GM10266 (cell line): Measurements from ENCODE around the gene OR6B2.

Experiments used
- DNase-seq: peaks from one replicate; pipeline ENCODE4 v3.0.0; 2012; ENCODE audit errors: extremely low spot score
- TF ChIP-seq, protein P1 (sequence below): IDR thresholded peaks from 2 replicates; pipeline ENCODE4 v1.5.1; 2012; ENCODE audit warnings: mild to moderate bottlenecking, low read depth; ENCODE audit not compliant: control insufficient read depth, insufficient read depth; ENCODE audit errors: missing control alignments

Gene OR6B2

GRCh38 chr2:239994086-239994485 lies 36.1 kb downstream of the OR6B2 start:
- TF ChIP-seq, protein P1, sequence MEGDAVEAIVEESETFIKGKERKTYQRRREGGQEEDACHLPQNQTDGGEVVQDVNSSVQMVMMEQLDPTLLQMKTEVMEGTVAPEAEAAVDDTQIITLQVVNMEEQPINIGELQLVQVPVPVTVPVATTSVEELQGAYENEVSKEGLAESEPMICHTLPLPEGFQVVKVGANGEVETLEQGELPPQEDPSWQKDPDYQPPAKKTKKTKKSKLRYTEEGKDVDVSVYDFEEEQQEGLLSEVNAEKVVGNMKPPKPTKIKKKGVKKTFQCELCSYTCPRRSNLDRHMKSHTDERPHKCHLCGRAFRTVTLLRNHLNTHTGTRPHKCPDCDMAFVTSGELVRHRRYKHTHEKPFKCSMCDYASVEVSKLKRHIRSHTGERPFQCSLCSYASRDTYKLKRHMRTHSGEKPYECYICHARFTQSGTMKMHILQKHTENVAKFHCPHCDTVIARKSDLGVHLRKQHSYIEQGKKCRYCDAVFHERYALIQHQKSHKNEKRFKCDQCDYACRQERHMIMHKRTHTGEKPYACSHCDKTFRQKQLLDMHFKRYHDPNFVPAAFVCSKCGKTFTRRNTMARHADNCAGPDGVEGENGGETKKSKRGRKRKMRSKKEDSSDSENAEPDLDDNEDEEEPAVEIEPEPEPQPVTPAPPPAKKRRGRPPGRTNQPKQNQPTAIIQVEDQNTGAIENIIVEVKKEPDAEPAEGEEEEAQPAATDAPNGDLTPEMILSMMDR, result no peak
- DNase-seq, result no peak

DNA sequence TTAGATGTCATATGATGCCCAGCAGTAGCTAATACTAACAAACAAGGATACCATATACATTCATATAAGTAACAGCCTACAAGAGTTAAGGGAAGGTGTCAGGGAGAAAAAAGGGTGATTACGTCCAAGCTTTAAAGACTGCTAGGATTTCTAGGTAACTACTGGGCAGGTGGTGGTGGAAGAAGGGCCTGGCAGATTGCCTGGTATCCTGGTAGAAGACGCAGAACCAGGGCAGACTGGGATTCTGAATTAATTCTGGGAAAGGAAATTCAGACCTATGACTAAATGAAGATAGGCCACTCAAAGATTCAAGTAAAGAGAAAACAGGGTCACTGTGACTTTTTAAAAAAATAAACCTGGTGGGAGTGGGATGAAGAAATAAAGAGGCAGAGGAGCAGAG lies 36.9 kb downstream of the OR6B2 start:
- no peak for DNase-seq
- TF ChIP-seq, protein P1, result no peak

- TF ChIP-seq, protein P1, result peak; percentile 63
Measured at GRCh38 chr2:239991689-239992314, 38.4 kb downstream of the OR6B2 start.

DNA sequence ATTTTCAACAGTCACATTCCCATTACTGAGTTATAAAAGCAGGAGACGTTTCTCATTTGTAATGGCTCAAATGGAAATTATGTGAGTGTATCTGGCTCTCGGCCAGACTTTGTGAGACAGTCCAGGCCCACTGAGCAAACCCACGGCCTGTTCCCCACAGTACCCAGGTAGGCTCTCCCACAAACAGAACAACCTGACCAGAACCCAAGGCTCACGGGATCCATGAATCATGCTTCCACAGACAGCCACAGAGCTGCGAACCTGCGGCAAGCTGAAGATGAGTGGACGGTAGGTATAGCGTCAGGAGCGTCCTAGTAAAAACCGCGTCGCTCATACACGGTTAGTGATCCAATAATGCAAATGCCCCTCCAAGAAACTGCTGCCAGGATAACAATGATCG lies 39.3 kb downstream of the OR6B2 start:
- TF ChIP-seq, protein P1, result no peak

More at GRCh38 chr2:239991689-239992314, 38.4 kb downstream of the OR6B2 start:
- peak; percentile 60 for DNase-seq

GRCh38 chr2:239985356-239985755 lies 44.9 kb downstream of the OR6B2 start:
- TF ChIP-seq, protein P1, result no peak
- DNase-seq, result no peak

More for the DNA sequence above, 39.3 kb downstream of the OR6B2 start:
- DNase-seq, result no peak

DNA sequence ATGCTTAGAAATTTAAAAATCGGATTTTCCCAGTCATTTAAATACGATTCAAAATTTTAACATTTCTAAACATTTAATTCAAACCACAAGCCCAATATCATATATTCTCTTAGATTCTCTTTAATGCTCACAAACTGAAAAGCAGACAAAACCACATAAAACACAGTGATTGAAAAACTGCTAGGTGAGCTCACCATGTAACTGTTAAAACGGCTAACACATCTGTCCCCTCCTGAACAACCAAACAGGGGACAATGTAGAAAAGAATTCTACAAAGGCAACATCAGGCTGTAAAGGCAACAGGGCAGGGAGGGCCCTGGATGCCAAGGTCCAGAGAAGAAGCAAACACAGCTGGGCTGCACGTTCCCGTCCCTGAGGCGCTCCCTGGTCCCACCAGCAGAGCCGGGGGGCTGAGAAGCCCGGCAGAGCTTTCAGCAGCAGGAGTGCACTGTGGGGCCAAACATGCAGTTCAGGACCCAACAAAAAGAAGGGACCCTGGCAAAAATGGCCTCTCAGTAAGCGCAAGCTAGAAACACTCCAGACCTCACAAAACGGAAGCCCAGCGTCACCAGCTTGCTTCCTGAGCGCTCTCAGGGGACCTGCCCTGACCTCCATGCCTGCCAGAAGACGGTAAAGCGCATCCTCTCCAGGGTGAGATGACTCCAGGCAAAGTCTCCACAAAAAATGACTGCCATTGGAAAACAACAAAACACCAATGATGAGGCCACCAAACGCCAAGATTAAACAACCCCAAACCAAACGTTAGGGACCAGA lies 45.6 kb downstream of the OR6B2 start:
- no peak for DNase-seq
- TF ChIP-seq, protein P1, result no peak
